Measurements from ENCODE around the gene ASB15.

Gene ASB15

DNA sequence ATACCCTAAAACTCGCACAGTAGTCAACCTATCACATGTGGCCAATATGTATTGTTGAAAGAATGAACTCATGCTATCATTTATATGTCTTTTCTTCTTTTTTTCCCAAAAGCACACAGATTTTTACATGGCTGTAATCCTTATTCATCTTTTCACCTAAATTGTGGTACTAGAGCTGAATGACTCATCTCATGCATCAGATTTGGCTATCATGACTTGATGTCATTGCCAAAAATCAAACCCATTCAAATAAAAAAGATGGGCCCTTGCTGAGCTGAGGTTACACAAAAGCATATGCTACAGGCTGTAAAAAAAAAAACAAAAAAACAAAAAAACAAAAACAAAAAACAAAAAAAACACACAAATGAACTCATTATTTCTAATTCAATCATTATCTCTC, 50.8 kb downstream of the ASB15 start:
- no peaks in the 10 kb centered on the region for H3K9me3 ChIP-seq (ENCODE audit: control insufficient read depth, insufficient read depth, low read depth, low read length)
- CTCF ChIA-PET = interaction anchor here (0.6 kb wide), 1 partner anchor 9 kb away, joined by 3 read pairs; no protein-coding TSS in a partner anchor
- H3K27ac ChIP-seq (ENCODE audit: extremely low read depth, low read depth, low read length) = no peak overlapping the region
- TF ChIP-seq, protein P1, sequence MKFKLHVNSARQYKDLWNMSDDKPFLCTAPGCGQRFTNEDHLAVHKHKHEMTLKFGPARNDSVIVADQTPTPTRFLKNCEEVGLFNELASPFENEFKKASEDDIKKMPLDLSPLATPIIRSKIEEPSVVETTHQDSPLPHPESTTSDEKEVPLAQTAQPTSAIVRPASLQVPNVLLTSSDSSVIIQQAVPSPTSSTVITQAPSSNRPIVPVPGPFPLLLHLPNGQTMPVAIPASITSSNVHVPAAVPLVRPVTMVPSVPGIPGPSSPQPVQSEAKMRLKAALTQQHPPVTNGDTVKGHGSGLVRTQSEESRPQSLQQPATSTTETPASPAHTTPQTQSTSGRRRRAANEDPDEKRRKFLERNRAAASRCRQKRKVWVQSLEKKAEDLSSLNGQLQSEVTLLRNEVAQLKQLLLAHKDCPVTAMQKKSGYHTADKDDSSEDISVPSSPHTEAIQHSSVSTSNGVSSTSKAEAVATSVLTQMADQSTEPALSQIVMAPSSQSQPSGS (tag by site-specific recombination; IDR thresholded peaks at IDR 0.05; ENCODE audit: low read depth) = no peak
- TF ChIP-seq, protein P2, sequence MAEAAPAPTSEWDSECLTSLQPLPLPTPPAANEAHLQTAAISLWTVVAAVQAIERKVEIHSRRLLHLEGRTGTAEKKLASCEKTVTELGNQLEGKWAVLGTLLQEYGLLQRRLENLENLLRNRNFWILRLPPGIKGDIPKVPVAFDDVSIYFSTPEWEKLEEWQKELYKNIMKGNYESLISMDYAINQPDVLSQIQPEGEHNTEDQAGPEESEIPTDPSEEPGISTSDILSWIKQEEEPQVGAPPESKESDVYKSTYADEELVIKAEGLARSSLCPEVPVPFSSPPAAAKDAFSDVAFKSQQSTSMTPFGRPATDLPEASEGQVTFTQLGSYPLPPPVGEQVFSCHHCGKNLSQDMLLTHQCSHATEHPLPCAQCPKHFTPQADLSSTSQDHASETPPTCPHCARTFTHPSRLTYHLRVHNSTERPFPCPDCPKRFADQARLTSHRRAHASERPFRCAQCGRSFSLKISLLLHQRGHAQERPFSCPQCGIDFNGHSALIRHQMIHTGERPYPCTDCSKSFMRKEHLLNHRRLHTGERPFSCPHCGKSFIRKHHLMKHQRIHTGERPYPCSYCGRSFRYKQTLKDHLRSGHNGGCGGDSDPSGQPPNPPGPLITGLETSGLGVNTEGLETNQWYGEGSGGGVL (tag by site-specific recombination; IDR thresholded peaks at IDR 0.05) = no peak
- no peak for TF ChIP-seq SP3 (tag by site-specific recombination; IDR thresholded peaks at IDR 0.05)
- TF ChIP-seq, protein P3, sequence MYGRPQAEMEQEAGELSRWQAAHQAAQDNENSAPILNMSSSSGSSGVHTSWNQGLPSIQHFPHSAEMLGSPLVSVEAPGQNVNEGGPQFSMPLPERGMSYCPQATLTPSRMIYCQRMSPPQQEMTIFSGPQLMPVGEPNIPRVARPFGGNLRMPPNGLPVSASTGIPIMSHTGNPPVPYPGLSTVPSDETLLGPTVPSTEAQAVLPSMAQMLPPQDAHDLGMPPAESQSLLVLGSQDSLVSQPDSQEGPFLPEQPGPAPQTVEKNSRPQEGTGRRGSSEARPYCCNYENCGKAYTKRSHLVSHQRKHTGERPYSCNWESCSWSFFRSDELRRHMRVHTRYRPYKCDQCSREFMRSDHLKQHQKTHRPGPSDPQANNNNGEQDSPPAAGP (tag by site-specific recombination; IDR thresholded peaks at IDR 0.05) = no peak
- TF ChIP-seq, protein P4, sequence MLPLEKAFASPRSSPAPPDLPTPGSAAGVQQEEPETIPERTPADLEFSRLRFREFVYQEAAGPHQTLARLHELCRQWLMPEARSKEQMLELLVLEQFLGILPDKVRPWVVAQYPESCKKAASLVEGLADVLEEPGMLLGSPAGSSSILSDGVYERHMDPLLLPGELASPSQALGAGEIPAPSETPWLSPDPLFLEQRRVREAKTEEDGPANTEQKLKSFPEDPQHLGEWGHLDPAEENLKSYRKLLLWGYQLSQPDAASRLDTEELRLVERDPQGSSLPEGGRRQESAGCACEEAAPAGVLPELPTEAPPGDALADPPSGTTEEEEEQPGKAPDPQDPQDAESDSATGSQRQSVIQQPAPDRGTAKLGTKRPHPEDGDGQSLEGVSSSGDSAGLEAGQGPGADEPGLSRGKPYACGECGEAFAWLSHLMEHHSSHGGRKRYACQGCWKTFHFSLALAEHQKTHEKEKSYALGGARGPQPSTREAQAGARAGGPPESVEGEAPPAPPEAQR (tag by site-specific recombination; IDR thresholded peaks at IDR 0.05) = no peak
- no peak for TF ChIP-seq ZNF677 (tag by site-specific recombination; IDR thresholded peaks at IDR 0.05)
- TF ChIP-seq, protein P5, sequence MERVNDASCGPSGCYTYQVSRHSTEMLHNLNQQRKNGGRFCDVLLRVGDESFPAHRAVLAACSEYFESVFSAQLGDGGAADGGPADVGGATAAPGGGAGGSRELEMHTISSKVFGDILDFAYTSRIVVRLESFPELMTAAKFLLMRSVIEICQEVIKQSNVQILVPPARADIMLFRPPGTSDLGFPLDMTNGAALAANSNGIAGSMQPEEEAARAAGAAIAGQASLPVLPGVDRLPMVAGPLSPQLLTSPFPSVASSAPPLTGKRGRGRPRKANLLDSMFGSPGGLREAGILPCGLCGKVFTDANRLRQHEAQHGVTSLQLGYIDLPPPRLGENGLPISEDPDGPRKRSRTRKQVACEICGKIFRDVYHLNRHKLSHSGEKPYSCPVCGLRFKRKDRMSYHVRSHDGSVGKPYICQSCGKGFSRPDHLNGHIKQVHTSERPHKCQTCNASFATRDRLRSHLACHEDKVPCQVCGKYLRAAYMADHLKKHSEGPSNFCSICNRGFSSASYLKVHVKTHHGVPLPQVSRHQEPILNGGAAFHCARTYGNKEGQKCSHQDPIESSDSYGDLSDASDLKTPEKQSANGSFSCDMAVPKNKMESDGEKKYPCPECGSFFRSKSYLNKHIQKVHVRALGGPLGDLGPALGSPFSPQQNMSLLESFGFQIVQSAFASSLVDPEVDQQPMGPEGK (tag by site-specific recombination; IDR thresholded peaks at IDR 0.05) = no peak
- no peak for TF ChIP-seq ZNF140 (tag by site-specific recombination; IDR thresholded peaks at IDR 0.05)
- no peak for TF ChIP-seq ZNF132 (tag by site-specific recombination; IDR thresholded peaks at IDR 0.05; ENCODE audit: borderline replicate concordance)
- no peak for TF ChIP-seq ZNF341 (tag by site-specific recombination; IDR thresholded peaks at IDR 0.05; ENCODE audit: low read depth)
- TF ChIP-seq ZNF830 (tag by site-specific recombination; IDR thresholded peaks at IDR 0.05; ENCODE audit: low read depth) = no peak
- no peak for TF ChIP-seq ZNF521 (tag by site-specific recombination; IDR thresholded peaks at IDR 0.05)
- TF ChIP-seq GLI4 (tag by site-specific recombination; IDR thresholded peaks at IDR 0.05) = no peak
- TF ChIP-seq ZNF777 (tag by site-specific recombination; IDR thresholded peaks at IDR 0.05; ENCODE audit: borderline replicate concordance) = no peak
- no peak for TF ChIP-seq ZNF416 (tag by site-specific recombination; IDR thresholded peaks at IDR 0.05)
- TF ChIP-seq ZNF221 (tag by site-specific recombination; IDR thresholded peaks at IDR 0.05; ENCODE audit: borderline replicate concordance) = no peak
- TF ChIP-seq BCL11A (tag by site-specific recombination; IDR thresholded peaks at IDR 0.05; ENCODE audit: low read depth) = no peak
- POLR2A ChIA-PET = no interaction called here
- no peak overlapping the region for H3K4me3 ChIP-seq (ENCODE audit: low read depth, low read length)
- H3K36me3 ChIP-seq (ENCODE audit: control insufficient read depth in 2 of 2, insufficient read depth in 1 of 2, low read length in 2 of 2) = no peaks in the 10 kb centered on the region
- no peaks in the 10 kb centered on the region for H3K4me1 ChIP-seq (ENCODE audit: control insufficient read depth, insufficient read depth, low read length)

DNA sequence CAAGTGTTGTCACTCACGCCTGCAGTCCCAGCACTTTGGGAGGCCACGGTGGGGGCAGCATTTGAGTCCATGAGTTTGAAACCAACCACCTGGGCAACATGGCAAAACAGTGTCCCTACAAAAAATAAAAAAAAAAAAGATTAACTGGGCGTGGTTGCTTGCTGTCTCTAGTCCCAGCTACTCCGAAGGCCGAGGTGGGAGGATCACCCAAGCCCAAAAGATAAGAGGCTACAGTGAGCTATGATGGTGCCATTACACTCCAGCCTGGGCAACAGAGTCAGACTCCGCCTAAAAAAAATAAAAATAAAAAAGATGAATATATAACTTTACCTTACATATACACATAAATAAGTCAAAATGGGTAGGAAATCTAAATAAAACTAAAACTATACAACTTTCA, 51.5 kb downstream of the ASB15 start:
- no peaks in the 10 kb centered on the region for H3K4me1 ChIP-seq (ENCODE audit: control insufficient read depth, insufficient read depth, low read length)
- no peaks in the 10 kb centered on the region for H3K36me3 ChIP-seq (ENCODE audit: control insufficient read depth in 2 of 2, insufficient read depth in 1 of 2, low read length in 2 of 2)
- no peaks in the 10 kb centered on the region for H3K9me3 ChIP-seq (ENCODE audit: control insufficient read depth, insufficient read depth, low read depth, low read length)
- ChIA-PET CTCF (interaction anchor here (0.6 kb wide), 1 partner anchor 8 kb away, joined by 3 read pairs; no protein-coding TSS in a partner anchor), POLR2A (no interaction called here)
- no peak overlapping the region for H3K4me3 ChIP-seq (ENCODE audit: low read depth, low read length)
- TF ChIP-seq ZNF248 (tag by site-specific recombination; IDR thresholded peaks at IDR 0.05) = no peak
- no peak for TF ChIP-seq ZNF138 (tag by site-specific recombination; IDR thresholded peaks at IDR 0.05; ENCODE audit: borderline replicate concordance)
- no peak for TF ChIP-seq ZNF140 (tag by site-specific recombination; IDR thresholded peaks at IDR 0.05)
- TF ChIP-seq ZNF391 (tag by site-specific recombination; IDR thresholded peaks at IDR 0.05; ENCODE audit: borderline replicate concordance, low read depth) = no peak
- H3K27ac ChIP-seq (ENCODE audit: extremely low read depth, low read depth, low read length) = no peak overlapping the region

Data from HEK293 (cell line).